ENCODE measurements around the gene GHRL.
"Not testable (repeated sequence)": the region's sequence is repeated elsewhere in the genome, so short reads cannot be mapped to it uniquely, and the experiment has no call there.

GHRL gene

DNA sequence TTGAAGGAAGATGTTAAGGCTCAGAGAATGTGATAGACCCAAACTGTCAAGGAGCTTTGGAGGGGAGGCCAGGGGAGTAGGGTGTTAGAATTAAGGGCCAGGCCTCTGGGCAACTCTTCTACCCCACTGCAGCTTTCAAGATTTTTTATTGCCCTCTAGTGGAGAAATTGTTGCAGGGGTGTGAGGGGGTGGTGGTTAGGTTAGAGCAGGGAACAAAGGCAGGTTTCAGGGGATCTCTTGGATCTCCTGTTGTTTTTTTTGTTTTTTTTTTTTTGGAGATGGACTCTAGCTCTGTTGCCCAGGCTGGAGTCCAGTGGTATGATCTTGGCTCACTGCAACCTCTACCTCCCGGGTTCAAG is 29.6 kb upstream of the GHRL start:
- no peak for DNase-seq

DNA sequence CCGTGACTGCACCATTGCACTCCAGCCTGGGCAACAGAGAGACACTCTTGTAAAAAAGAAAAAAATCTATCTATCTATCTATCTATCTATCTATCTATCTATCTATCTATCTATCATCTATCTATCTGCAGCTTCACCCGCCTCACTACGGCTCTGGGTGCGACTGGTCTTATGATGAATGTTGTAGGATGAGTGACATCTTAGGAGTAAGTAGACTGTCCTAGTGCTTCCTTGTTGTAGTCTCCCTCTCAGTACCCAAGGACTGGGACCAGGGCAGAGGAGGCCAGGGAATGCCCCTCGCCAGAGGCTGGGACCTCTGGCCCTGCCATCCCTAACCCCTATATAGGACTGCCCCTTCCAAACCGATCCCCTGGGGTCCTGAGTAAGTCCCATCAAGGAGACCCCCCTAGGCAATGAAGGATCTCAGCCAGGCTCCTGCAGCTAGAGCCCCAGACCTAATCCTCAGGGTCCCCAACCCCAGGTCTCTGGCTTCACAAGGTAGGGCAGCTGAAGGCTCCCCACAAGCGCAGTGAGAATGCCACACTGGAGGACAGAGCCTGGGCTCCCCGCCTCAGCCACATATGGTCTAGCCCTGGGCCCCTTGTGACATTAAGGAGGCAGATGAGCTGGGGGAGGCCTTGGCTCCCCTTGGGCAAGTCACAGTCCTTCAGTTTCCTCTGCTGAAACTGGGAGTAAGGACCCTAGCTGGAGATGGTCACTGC is 29.0 kb upstream of the GHRL start:
- no peak for DNase-seq

DNA sequence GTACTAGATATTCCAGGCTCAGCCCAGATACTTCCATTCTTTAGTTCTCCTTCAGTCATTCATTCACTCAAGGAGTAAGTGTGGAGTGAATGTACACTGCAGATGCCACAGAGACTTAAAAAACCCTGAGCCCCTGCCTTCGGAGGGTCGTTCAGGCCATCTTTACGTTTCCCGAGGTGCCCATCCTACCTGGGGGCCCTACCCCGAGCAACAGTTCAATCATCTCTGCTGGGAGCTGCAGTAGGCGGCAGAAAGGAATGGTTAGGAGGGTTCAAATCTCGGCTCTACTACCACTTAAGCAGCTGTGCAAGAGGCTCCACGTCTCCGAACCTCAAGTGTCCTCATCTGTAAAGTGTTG is 27.6 kb upstream of the GHRL start:
- DNase-seq, result no peak

- DNase-seq, result no peak
These were observed 27.1 kb upstream of the GHRL start for GRCh38 chr3:10319804-10320203.

- DNase-seq, result no peak
These were observed 26.5 kb upstream of the GHRL start for GRCh38 chr3:10319251-10319650.

GRCh38 chr3:10317961-10318350 is 25.2 kb upstream of the GHRL start:
- DNase-seq, result no peak

- no peak for DNase-seq
These were observed 24.7 kb upstream of the GHRL start for GRCh38 chr3:10317311-10317960.

- DNase-seq, result no peak
These were observed 23.1 kb upstream of the GHRL start for GRCh38 chr3:10315771-10316344.

DNA sequence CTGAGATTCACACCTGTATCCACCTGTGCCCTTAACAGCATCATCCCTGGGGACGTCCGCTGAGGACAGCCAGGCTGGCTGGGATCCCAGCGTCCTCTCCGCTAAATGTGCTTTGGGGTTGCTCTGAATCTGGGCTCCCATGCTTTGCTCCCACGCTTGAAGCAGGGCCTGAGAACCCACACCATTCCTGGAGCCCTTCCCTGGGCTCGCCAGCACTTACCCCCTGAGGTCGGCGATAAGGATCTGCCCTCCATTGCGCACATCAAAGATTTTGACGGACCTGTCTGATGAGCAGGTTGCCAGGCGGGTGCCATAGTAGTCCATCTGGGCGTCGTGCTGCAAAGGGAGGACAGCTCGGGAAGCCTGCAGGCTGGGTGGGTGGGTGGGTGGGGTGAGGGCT is 22.4 kb upstream of the GHRL start:
- DNase-seq, result no peak

DNA sequence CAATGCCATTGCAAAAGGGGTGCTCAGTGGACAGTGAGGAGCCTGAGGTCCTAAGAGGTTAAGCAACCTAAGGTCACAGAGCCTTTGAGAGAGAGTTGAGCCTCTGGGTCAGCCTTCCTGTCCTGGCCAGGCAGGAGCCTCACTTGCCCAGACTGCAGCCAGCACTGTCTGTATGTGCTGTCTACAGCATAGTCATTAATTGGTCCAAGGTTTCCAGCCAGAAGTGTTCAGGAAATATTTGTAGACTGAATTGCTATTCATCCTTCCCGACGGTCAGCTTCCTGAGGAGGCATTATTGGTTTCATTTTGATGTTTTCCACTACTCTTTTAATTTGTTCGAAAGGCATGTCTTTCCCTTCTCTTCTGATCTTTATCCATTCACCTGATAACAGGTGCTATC is 20.1 kb upstream of the GHRL start:
- no peak for DNase-seq

DNA sequence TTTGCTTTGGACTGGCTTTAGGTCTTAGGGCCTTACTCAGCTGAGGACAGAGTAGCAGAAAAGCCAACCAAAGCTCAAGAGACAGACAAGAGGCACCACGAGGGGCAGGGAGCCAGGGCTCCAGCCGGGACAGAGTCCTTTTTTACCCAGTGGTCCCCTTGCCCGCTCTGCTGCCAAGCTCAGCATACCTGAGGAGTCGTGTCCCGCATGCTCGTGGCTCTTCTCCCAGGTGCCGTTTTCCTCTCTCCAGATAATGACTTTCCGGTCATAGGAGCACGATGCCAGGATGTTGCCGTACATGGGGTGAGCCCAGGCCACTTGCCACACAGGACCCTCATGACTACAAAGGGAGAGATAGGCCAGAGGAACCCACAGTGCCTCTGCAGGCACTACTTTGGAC is 19.6 kb upstream of the GHRL start:
- DNase-seq, result no peak

DNA sequence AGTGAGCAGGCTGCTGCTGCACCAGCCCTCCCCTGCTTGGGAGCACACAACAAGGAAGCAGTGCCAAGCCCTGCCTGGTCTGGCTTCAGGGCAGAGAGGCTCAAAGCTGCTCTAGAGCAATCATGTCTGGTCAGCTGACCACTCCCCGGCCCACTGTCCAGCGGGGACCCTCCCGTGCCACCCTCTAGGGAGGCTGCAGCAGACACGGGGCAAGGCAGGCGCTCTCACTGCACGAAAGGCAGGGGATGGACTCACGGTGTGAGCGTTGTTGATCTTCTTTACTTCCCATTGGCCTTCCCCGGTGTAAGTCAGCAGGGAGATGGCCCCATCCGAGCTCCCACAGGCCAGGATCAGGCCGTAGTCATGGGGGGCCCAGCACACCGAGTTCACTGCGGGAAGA is 19.0 kb upstream of the GHRL start:
- no peak for DNase-seq

GRCh38 chr3:10310578-10310977 is 17.8 kb upstream of the GHRL start:
- DNase-seq, result no peak

- DNase-seq, result no peak
These were observed 17.0 kb upstream of the GHRL start for GRCh38 chr3:10309736-10310135.

GRCh38 chr3:10308678-10309077 is 15.9 kb upstream of the GHRL start:
- no peak for DNase-seq

GRCh38 chr3:10306156-10306555 is 13.4 kb upstream of the GHRL start:
- DNase-seq, result no peak

DNA sequence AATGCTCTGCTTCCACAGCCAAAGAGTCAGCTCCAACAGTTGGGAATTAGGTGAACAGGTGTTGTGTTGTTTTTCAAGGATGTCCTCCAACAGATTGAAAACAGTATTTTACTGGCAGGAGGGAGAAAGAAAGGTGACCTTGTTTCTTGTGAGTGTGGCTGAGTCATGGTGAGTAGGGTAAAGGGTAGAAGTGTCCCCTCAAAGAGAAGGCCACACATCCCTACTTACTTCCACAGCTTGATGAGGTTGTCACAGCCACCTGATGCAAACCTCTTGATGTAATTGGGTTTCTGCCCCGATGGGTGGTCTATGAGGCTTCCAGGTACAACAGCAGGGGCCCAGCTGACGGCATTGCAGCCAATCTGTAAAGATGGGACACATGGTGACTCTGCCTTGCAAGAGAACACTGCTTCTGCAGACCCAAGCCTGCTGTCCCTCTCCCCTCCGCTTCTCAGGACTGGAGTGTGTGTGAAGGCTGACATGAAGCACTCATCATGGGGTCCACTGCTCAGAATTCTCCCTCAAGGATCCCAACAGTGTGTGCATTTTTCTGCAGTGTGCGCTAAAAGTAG is 12.7 kb upstream of the GHRL start:
- DNase-seq, result no peak

DNA sequence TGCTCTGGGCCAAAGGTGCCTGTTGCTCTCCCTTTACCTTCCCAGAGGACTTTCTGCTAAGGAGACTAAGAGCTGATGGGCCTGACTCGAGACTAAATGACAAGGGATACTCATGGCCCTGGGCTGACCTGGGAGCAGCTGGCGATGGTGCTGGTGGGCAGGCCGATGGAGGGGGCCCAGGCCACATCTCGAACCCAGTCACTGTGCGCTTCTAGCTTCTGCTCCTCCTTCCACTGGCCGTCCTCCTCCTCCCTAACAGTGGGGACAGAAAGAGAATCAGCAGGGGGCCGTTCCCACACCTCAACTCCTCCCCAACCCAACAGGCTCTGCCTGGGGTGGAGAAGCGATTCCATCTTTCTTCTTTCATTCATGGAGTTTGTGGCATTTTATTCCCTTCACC is 12.2 kb upstream of the GHRL start:
- no peak for DNase-seq

DNA sequence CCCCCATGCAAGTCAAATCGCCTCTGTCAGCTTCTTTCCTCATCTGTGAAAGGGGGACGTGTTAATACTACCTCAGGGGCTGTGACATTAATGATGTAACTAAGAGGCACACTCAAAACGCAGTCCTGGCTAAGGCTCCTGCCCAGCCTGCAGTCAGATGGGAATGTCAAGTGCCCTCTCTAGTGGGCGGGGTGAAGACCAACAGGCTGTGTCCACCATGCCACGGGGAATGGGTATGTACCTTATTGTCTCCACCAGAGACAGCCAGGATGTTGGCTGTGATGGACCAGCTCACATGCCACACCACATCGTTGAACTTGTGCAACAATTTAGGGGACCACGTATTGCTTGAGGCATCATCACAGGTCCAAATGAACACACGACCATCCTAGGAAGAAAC is 11.0 kb upstream of the GHRL start:
- no peak for DNase-seq

DNA sequence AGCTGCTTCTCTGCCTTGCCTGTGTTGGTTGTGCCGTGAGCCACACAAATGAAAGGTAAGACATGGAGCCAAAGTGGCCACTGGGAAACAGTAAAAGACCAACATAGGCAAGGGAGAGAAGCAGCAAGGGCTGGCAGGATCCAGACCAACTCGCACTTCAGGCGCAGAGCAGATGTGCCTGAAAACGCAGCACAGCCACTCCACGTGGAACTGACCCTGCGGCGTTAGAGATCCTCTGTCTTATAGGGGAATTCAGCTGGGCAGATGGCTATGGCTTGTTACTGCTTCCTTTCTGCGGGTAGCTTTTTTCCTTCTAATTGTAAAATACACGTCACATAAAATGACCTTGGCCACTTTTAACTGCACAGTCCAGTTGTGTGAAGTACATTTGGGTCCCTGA is 10.4 kb upstream of the GHRL start:
- no peak for DNase-seq

DNA sequence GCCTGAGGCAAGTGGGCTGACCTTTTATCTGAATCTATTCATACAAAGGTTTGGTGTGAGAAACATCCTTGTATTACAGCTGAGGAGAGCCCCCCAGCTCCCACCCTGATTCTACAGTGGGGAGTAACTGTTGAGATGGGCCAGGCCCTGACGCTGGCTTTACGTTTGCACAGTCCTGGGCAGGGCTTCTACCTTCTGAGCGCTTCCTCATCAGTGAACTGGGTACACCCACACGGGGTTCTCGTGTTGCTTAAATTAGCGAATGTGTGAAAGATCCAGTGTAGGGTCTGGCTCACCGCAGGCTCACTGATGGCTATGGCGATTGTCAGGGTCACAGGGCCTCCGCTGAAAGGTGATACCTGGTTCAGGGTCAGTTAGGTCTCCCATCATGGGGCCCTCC is 7.3 kb upstream of the GHRL start:
- no peak for DNase-seq

- DNase-seq, result no peak
These were observed 6.9 kb upstream of the GHRL start for GRCh38 chr3:10299679-10300078.

GRCh38 chr3:10299175-10299574 is 6.4 kb upstream of the GHRL start:
- DNase-seq, result no peak

GRCh38 chr3:10298064-10298463 is 5.3 kb upstream of the GHRL start:
- not testable (repeated sequence) for DNase-seq
